Bone marrow (tissue), 2 donors: ENCODE data around the gene NCKAP5.
"Not testable (repeated sequence)": the region's sequence is repeated elsewhere in the genome, so short reads cannot be mapped to it uniquely, and the experiment has no call there.

Source experiments
- DNase-seq, 2 donors: peaks; one replicate each; lab custom pipeline; 2025; lab: John Stamatoyannopoulos, UW

The NCKAP5 gene

DNA sequence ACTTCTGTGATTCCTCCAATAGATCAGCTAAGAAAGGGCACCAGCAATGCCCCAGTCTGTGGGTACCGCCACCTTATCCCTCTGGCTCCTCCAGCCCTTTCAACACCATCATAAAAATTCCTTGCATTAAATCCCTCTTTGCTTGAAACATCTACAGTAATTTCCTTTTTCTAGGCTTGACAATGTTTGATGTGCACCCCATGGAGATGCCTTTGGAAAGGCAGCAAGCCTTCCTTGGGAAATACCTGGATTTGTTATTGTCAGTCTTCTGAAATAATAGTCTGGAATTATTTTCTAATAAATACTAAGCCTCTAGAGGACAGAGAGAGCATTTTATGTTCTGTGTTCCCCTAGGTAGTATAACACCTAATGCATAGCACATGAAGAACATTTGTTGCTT lies 46.1 kb downstream of the NCKAP5 start:
- DNase-seq = no peak

DNA sequence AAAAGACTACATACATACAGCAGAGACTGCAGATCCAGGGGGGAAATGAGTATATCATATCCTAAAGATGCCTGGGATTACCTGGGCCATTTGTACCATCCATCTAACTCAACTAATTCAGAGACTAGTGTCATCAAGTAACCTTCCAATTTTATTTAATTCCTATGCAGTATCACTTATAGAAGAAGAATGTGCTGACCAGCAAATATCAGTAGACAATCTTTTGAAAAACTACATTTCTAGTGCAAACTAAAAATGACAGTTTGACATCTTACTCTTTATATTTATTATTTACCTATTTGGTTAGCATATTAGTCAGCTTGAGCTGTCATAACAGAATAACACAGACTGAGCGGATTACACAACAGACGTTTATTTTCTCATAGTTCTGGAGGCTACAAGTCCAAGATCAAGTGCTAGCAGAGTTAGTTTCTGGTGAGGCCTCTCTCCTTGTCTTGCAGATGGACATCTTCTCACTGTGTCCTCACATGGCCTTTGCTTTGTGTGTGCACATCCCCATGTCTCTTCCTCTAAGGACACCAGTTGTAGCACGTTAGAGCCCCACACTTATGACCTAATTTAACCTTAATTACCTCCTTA lies 47.0 kb downstream of the NCKAP5 start:
- no peak for DNase-seq

DNA sequence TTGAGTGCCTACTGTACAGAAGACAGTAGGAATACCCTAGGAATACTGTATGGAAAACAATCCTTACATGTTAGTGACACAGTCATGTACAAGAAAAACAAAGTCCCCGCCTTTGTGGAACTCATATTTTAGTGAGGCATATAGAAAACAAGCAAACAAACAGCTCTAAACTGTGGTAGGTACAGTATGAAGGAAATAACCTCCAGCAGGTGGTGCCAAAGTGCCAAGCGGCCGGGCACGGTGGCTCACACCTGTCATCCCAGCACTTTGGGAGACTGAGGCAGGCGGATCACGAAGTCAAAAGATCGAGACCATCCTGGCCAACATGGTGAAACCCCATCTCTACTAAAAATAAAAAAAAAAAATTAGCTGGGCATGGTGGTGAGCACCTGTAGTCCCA lies 48.6 kb downstream of the NCKAP5 start:
- DNase-seq = not testable (repeated sequence)

GRCh38 chr2:133518700-133519344 lies 49.4 kb downstream of the NCKAP5 start:
- DNase-seq = no peak

- DNase-seq = no peak
Observed at GRCh38 chr2:133517876-133518275, 50.4 kb downstream of the NCKAP5 start.

GRCh38 chr2:133516405-133517026 lies 51.7 kb downstream of the NCKAP5 start:
- no peak for DNase-seq

DNA sequence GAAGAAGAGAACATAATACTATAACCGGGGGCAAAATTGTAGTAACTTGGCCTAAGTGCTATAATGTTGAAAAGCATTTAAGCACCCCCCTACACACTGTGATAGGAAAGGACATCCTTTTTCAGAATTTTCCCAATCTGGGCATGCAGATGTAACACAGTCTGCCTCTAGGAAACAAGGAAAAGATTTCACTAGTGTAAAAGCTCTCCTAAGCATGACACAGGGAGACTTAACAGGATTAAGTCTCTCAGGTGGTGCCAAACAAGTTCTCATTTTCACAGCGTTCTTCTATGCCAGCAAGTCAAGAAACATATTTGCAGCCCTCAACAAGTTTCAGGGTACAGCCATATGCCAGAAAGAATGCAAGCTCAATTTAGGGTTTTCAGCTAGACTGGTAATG lies 53.0 kb downstream of the NCKAP5 start:
- DNase-seq = no peak

- no peak for DNase-seq
Observed at GRCh38 chr2:133513893-133514292, 54.4 kb downstream of the NCKAP5 start.

GRCh38 chr2:133512121-133512520 lies 56.1 kb downstream of the NCKAP5 start:
- no peak for DNase-seq

DNA sequence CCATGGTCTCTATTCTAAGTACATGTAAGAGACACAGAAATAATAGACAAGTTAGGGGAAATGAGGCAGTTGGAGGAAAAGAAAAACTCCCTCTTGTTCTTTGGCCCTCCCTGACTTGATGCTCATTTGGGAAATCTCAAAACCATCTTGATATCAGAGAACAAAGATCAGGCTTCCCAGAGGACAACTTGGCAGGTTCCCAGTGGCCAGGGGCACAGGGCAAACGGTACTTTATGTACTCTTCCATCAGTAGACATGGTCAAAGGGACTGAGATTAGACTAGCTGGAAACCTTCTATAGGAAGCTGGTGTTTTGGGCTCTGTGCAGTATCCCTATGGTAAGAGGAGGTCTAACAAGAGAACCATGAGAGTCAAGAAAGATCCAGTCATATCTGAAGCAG lies 56.6 kb downstream of the NCKAP5 start:
- DNase-seq = no peak

GRCh38 chr2:133509777-133510176 lies 58.5 kb downstream of the NCKAP5 start:
- DNase-seq = no peak

DNA sequence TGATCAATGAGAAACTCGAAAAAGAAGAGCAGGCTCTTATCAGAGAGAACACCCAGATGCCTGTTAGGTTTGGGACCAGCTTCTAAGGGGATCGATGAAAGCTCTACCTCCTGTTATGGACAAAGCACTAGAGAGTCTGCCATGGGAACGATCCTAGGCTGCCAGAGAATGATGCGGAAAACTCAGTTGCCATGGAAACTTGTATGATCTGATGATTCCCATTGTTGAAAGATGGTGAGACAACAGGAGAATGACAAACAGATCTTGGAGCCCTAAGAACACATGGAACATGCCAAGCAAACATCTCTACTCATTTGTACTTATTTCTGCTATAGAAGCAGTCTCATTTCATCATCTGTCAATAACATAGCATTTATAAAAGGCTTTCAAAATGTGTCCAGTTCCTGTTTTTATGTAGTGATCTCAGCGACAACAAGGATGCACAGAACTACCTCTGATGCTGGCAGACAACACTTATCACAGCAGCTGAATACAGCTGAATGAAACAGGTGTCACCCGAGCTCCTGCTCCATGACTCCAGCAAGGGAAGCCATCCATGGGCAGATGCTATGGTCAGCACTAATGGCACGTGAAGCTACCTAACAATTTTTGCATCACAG lies 59.6 kb downstream of the NCKAP5 start:
- no peak for DNase-seq

GRCh38 chr2:133506996-133507395 lies 61.3 kb downstream of the NCKAP5 start:
- no peak for DNase-seq

GRCh38 chr2:133504566-133505505 lies 63.4 kb downstream of the NCKAP5 start:
- DNase-seq = no peak

DNA sequence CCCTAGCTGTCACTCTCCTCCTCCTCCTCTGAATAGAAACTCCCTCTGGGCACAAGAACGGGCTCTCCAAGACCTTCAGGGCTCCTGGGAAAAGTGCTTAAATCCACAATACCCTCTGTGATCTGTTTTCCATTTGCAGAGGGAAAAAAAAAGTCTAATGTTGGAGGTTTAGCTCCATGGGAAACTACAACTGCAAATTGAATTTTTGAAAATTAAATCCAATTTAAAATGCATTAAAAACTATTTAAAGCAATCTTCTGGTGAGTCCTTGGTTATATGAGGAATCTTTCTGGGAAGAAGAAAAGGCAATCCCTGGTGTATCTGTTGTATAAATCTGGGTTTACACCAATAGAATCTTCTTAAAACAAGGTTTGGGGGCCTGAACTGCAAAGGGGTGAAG lies 64.3 kb downstream of the NCKAP5 start:
- no peak for DNase-seq

GRCh38 chr2:133503323-133503722 lies 64.9 kb downstream of the NCKAP5 start:
- DNase-seq = no peak

DNA sequence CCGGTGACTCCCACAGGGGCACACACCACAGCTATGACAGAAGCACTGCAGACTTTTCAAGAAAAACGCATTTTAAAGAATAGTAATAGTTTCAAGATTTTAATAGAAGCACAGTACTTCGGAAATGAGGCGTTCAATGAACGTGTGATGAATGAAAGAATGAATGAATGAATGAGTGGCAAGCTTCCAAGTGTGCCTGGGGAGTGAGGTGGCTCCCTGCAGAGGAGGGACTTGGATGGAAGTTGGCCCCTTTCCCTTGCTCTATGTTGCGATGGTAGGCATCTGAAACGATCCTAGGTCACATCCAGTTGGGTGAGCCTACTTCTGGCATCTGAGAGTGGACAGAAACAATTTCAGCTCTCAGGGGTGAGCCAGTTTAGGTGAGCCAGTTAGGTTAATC lies 65.6 kb downstream of the NCKAP5 start:
- no peak for DNase-seq

- DNase-seq = no peak
Observed at GRCh38 chr2:133500917-133501316, 67.3 kb downstream of the NCKAP5 start.

- DNase-seq = no peak
Observed at GRCh38 chr2:133498662-133499585, 69.3 kb downstream of the NCKAP5 start.

- no peak for DNase-seq
Observed at GRCh38 chr2:133497951-133498565, 70.2 kb downstream of the NCKAP5 start.
